Measurements from ENCODE around the gene FBXL20. TPM values are rescaled to one million over a fixed set of nuclear protein-coding genes. Genes with fewer than 3 reads are reported as not detected.
A peak's percentile ranks its signal among the peaks of the same experiment; 100 is the strongest.

The FBXL20 gene
- total and polyA plus RNA-seq, 9 of the 15 experiments (the other 6 are each of a cell fraction or from before 2014, with no cell fraction given): 1.8 to 15.1 (median 5.6) TPM

GRCh38 chr17:39231591-39232551, 169.6 kb downstream of the FBXL20 start (continued):
- TF ChIP-seq REST (IDR thresholded peaks at IDR 0.05; ENCODE audit: borderline replicate concordance): peak; percentile 70; the same call in 1 of the 2 replicates
- no peak for TF ChIP-seq REST (CRISPR knock-in tag; IDR thresholded peaks at IDR 0.05; ENCODE audit: low read depth)
- TF ChIP-seq MEF2D (tag; conservative IDR thresholded peaks at IDR 0.05; ENCODE audit: low read depth): no peak
- TF ChIP-seq LARP7 (IDR thresholded peaks at IDR 0.05): no peak
- TF ChIP-seq KLF16 (IDR thresholded peaks at IDR 0.05): peak; percentile 59; the same call in 1 of the 2 replicates
- TF ChIP-seq DACH1 (IDR thresholded peaks at IDR 0.05; ENCODE audit: partially characterized antibody): peak; percentile 50
- peak; percentile 92 for TF ChIP-seq ZBTB7A (IDR thresholded peaks at IDR 0.05; ENCODE audit: borderline replicate concordance, control insufficient read depth, low read depth, low read length)
- no peak for TF ChIP-seq HINFP (tag; conservative IDR thresholded peaks at IDR 0.05; ENCODE audit: low read depth)
- TF ChIP-seq ZNF316 (IDR thresholded peaks at IDR 0.05): no peak
- TF ChIP-seq RFX1 (IDR thresholded peaks at IDR 0.05): peak; percentile 81
- TF ChIP-seq IRF2 (CRISPR knock-in tag; IDR thresholded peaks at IDR 0.05): no peak
- TF ChIP-seq CEBPB (tag; IDR thresholded peaks at IDR 0.05): no peak
- TF ChIP-seq SMAD2 (IDR thresholded peaks at IDR 0.05; ENCODE audit: low read depth, low read length): no peak
- no peak for TF ChIP-seq ZNF584 (CRISPR knock-in tag; IDR thresholded peaks at IDR 0.05; ENCODE audit: low read depth)
- TF ChIP-seq EHMT2 (IDR thresholded peaks at IDR 0.05): no peak
- TF ChIP-seq ARID1B (IDR thresholded peaks at IDR 0.05): 0 out of 2 replicates have a peak, but pooled peaks have one; percentile 13
- TF ChIP-seq SMARCA5 (IDR thresholded peaks at IDR 0.05): 0 out of 2 replicates have a peak, but pooled peaks have one; percentile 13
- TF ChIP-seq ZSCAN29 (IDR thresholded peaks at IDR 0.05): no peak
- TF ChIP-seq EGR1 (conservative IDR thresholded peaks at IDR 0.05): 0 out of 2 replicates have a peak, but pooled peaks have one; percentile 15
- no peak for TF ChIP-seq TAF9B (IDR thresholded peaks at IDR 0.05; ENCODE audit: partially characterized antibody)
- no peak for TF ChIP-seq HNRNPH1 (optimal IDR thresholded peaks at IDR 0.05; ENCODE audit: low read depth, low read length)
